ENCODE data around the gene FOSB. TPM values are rescaled to one million over a fixed set of nuclear protein-coding genes. Genes with fewer than 3 reads are reported as not detected.

FOSB gene
- total RNA-seq, 1 donor from 2014 or later: 3.6 TPM

Small RNAs within 50 kb of the gene (microRNA-seq; reads per million reads assigned to microRNA genes)
- not detected for gene MIR6088 (ENCODE audit: borderline microRNAs expressed)

Other genes starting within 250 kb of the FOSB start
- gene EXOC3L2, start 222.6 kb upstream of the FOSB start, total RNA-seq: 11.9 TPM
- gene MARK4, start 216.7 kb upstream of the FOSB start, total RNA-seq: 30.0 TPM
- gene CKM, start 145.1 kb upstream of the FOSB start, total RNA-seq: 0.41 TPM
- 1.8 TPM for gene KLC3, start 127.2 kb upstream of the FOSB start, total RNA-seq
- 13.7 TPM for gene ERCC2, start 97.4 kb upstream of the FOSB start, total RNA-seq
- 67.9 TPM for gene PPP1R13L, start 62.9 kb upstream of the FOSB start, total RNA-seq
- 5.4 TPM for gene POLR1G, start 61.4 kb upstream of the FOSB start, total RNA-seq
- 48.8 TPM for gene ERCC1, start 44.1 kb upstream of the FOSB start, total RNA-seq
- gene RTN2, start 29.1 kb downstream of the FOSB start, total RNA-seq: 13.3 TPM
- gene PPM1N, start 30.4 kb downstream of the FOSB start, total RNA-seq: 0.67 TPM
- 155 TPM for gene VASP, start 39.5 kb downstream of the FOSB start, total RNA-seq
- 13.0 TPM for gene OPA3, start 116.8 kb downstream of the FOSB start, total RNA-seq
- 18.5 TPM for gene GPR4, start 134.2 kb downstream of the FOSB start, total RNA-seq
- gene EML2, start 171.4 kb downstream of the FOSB start, total RNA-seq: 54.4 TPM
- 4.8 TPM for gene GIPR, start 200.2 kb downstream of the FOSB start, total RNA-seq
- gene SNRPD2, start 224.0 kb downstream of the FOSB start, total RNA-seq: 188 TPM
- 7.0 TPM for gene QPCTL, start 224.7 kb downstream of the FOSB start, total RNA-seq